Measurements from ENCODE around the gene DDI2. TPM values are rescaled to one million over a fixed set of nuclear protein-coding genes. Genes with fewer than 3 reads are reported as not detected.

DDI2 gene
- total and polyA plus RNA-seq, 10 of the 15 experiments (the other 5 are each of a cell fraction or from before 2014, with no cell fraction given): 3.3 to 33.1 (median 11.6) TPM

DNA sequence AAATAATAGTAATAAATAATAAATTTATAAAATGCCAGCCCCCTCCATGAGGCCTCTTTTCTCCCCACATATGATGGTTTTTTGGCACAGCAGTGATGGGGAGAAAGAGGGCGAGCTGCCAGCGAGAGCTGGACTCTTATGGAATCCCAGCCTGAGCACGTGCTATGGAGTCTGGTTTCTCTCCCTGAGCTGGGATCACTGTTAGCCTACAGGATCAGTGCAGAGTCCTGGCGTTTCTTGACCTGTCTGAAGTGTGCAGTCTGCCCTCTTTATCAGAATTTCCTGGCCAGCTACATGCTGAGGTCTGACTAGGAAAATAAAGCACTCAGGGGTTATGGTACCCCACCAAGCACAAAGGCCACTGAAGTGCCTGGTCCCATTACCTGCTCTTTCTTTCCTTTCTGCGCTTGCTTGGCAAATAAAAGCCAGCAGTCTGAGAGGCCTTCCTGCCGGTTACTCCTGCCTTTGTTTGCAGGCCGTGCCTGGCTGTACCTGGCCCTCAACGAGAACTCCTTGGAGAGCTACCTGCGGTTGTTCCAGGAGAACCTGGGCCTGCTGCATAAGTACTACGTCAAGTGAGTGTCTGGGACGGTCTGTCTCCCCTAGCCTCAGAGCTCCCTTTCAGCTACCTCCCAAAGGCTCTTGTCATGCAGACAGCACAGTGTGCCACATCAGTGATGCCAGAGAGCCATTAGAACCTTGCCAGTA is 100.3 kb downstream of the DDI2 start:
- ChIA-PET RAD21 (ENCODE audit: unreplicated experiment) (no interaction called here), POLR2A (no interaction called here), CTCF (interaction anchor here (1.0 to 1.2 kb wide), 2 partner anchors 24 to 53 kb away, joined by 3 read pairs; no protein-coding TSS in a partner anchor), SMC1A (ENCODE audit: uncharacterized antibody, unreplicated experiment) (interaction anchor here (0.6 to 1.6 kb wide), 2 partner anchors 65 to 177 kb away, joined by 3 read pairs; no protein-coding TSS in a partner anchor)
- Histone ChIP-seq H3K4me2 (ENCODE audit: control insufficient read depth, insufficient read depth) (no peak overlapping the region), H4K20me1 (ENCODE audit: control insufficient read depth, insufficient read depth) (no peaks in the 10 kb centered on the region), H3K9ac (ENCODE audit: control insufficient read depth, insufficient read depth, low read length) (no peak overlapping the region), H3K4me1 (ENCODE audit: control insufficient read depth, insufficient read depth, low read length) (no peaks in the 10 kb centered on the region), H3K27me3 (replicated peaks in 1 of 2; ENCODE audit: control insufficient read depth in 2 of 2, insufficient read depth in 2 of 2, low read length in 1 of 2) (no peaks in the 10 kb centered on the region), H3K79me2 (ENCODE audit: control insufficient read depth, insufficient read depth, low read length) (peaks cover 4% of the 10 kb centered on the region), H3K36me3 (ENCODE audit: control insufficient read depth in 2 of 2, insufficient read depth in 2 of 2, low read length in 1 of 2) (peaks cover 13 to 33% of the 10 kb centered on the region in 2 experiments; a peak in 3 of 4 replicates), H2AFZ (ENCODE audit: control insufficient read depth, low read depth, low read length) (no peak overlapping the region), H3K4me3 (no peak overlapping the region), H3K9me3 (replicated peaks; ENCODE audit: control insufficient read depth, insufficient read depth, low read length) (no peaks in the 10 kb centered on the region), H3K27ac (ENCODE audit: control insufficient read depth, insufficient read depth) (no peak overlapping the region)
- intact Hi-C loops (cut with micrococcal nuclease; ENCODE audit: unreplicated experiment) (no loop called here), in situ Hi-C loops (cut with MboI) (no loop called here)
- WGBS (ENCODE audit: insufficient coverage, insufficient replicate concordance, low lambda C conversion rate, missing lambda C conversion rate): 99% methylated on average over 11 of the region's 11 CpGs
- BruUV-seq (replicated peaks): no TSS peak
- no peak for TF ChIP-seq KLF5 (IDR thresholded peaks at IDR 0.05; ENCODE audit: partially characterized antibody)
- no peak for TF ChIP-seq SREBF2 (IDR thresholded peaks at IDR 0.05; ENCODE audit: low read length)
- no peak for TF ChIP-seq SIN3A (IDR thresholded peaks at IDR 0.05; ENCODE audit: low read depth, low read length)
- TF ChIP-seq ZNF207 (IDR thresholded peaks at IDR 0.05; ENCODE audit: borderline replicate concordance): no peak
- no peak for TF ChIP-seq CREB1 (IDR thresholded peaks at IDR 0.05; ENCODE audit: low read depth)
- TF ChIP-seq NFYB (IDR thresholded peaks at IDR 0.05; ENCODE audit: insufficient read depth, low read depth, low read length): no peak
- no peak for TF ChIP-seq LARP7 (IDR thresholded peaks at IDR 0.05)
- TF ChIP-seq MEF2A (IDR thresholded peaks at IDR 0.05; ENCODE audit: insufficient read depth, low read depth, low read length): no peak
- no peak for TF ChIP-seq ZZZ3 (IDR thresholded peaks at IDR 0.05; ENCODE audit: control insufficient read depth, insufficient read length, low read depth)
- TF ChIP-seq BCL11A (IDR thresholded peaks at IDR 0.05; ENCODE audit: low read depth, low read length): no peak
- no peak for TF ChIP-seq ZNF622 (IDR thresholded peaks at IDR 0.05)
- no peak for TF ChIP-seq MXI1 (IDR thresholded peaks at IDR 0.05; ENCODE audit: low read depth, low read length)
- TF ChIP-seq, protein P1, sequence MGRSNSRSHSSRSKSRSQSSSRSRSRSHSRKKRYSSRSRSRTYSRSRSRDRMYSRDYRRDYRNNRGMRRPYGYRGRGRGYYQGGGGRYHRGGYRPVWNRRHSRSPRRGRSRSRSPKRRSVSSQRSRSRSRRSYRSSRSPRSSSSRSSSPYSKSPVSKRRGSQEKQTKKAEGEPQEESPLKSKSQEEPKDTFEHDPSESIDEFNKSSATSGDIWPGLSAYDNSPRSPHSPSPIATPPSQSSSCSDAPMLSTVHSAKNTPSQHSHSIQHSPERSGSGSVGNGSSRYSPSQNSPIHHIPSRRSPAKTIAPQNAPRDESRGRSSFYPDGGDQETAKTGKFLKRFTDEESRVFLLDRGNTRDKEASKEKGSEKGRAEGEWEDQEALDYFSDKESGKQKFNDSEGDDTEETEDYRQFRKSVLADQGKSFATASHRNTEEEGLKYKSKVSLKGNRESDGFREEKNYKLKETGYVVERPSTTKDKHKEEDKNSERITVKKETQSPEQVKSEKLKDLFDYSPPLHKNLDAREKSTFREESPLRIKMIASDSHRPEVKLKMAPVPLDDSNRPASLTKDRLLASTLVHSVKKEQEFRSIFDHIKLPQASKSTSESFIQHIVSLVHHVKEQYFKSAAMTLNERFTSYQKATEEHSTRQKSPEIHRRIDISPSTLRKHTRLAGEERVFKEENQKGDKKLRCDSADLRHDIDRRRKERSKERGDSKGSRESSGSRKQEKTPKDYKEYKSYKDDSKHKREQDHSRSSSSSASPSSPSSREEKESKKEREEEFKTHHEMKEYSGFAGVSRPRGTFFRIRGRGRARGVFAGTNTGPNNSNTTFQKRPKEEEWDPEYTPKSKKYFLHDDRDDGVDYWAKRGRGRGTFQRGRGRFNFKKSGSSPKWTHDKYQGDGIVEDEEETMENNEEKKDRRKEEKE (IDR thresholded peaks at IDR 0.05): no peak
- TF ChIP-seq, protein P2, sequence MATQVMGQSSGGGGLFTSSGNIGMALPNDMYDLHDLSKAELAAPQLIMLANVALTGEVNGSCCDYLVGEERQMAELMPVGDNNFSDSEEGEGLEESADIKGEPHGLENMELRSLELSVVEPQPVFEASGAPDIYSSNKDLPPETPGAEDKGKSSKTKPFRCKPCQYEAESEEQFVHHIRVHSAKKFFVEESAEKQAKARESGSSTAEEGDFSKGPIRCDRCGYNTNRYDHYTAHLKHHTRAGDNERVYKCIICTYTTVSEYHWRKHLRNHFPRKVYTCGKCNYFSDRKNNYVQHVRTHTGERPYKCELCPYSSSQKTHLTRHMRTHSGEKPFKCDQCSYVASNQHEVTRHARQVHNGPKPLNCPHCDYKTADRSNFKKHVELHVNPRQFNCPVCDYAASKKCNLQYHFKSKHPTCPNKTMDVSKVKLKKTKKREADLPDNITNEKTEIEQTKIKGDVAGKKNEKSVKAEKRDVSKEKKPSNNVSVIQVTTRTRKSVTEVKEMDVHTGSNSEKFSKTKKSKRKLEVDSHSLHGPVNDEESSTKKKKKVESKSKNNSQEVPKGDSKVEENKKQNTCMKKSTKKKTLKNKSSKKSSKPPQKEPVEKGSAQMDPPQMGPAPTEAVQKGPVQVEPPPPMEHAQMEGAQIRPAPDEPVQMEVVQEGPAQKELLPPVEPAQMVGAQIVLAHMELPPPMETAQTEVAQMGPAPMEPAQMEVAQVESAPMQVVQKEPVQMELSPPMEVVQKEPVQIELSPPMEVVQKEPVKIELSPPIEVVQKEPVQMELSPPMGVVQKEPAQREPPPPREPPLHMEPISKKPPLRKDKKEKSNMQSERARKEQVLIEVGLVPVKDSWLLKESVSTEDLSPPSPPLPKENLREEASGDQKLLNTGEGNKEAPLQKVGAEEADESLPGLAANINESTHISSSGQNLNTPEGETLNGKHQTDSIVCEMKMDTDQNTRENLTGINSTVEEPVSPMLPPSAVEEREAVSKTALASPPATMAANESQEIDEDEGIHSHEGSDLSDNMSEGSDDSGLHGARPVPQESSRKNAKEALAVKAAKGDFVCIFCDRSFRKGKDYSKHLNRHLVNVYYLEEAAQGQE (IDR thresholded peaks at IDR 0.05; ENCODE audit: low read depth, low read length): no peak
- no peak for TF ChIP-seq ZNF384 (IDR thresholded peaks at IDR 0.05; ENCODE audit: borderline replicate concordance, low read depth, low read length)
- TF ChIP-seq MTA3 (IDR thresholded peaks at IDR 0.05; ENCODE audit: borderline replicate concordance, low read length): no peak
- no peak for TF ChIP-seq POLR2AphosphoS2 (IDR thresholded peaks at IDR 0.05; ENCODE audit: low read depth, low read length)
- no peak for FAIRE-seq
- ATAC-seq: no peak
- no peak for DNase-seq (ENCODE audit: low read depth, low spot score)

Data from GM12878 (cell line).